Effector memory CD8-positive, alpha-beta T cell (primary cell): ENCODE data around the gene TYW1B.
"Not testable (repeated sequence)": the region's sequence is repeated elsewhere in the genome, so short reads cannot be mapped to it uniquely, and the experiment has no call there.

Source experiments
- ATAC-seq: fragments of 150-1000 bp; cut with Tn5 transposase; replicated peaks from 2 replicates; pipeline ENCODE4 v1.10.0; 2021; ENCODE audit warnings: mild to moderate bottlenecking, moderate library complexity
- DNase-seq, 3 experiments: peaks; one replicate each; pipeline ENCODE4 v3.0.0; 2021
- H3K27ac Mint-ChIP-seq, 2 donors: one replicate each; pipeline ENCODE4 v1.8.0; 2022; ENCODE audit warnings: mild to moderate bottlenecking in 2 of 2, mixed read lengths in 2 of 2, moderate library complexity in 2 of 2
- H3K27me3 Mint-ChIP-seq, 2 donors: one replicate each; pipeline ENCODE4 v1.8.0; 2022; ENCODE audit warnings: mixed read lengths in 2 of 2
- H3K36me3 Mint-ChIP-seq: one replicate; pipeline ENCODE4 v1.8.0; 2022; ENCODE audit warnings: mild to moderate bottlenecking, moderate library complexity, mixed read lengths; ENCODE audit not compliant: insufficient read depth
- H3K4me1 Mint-ChIP-seq, 2 donors: one replicate each; pipeline ENCODE4 v1.8.0; 2022; ENCODE audit warnings: low read depth in 2 of 2, mixed read lengths in 2 of 2
- H3K4me3 Mint-ChIP-seq, 2 donors: one replicate each; pipeline ENCODE4 v1.8.0; 2022; ENCODE audit warnings: mild to moderate bottlenecking in 2 of 2, mixed read lengths in 2 of 2, moderate library complexity in 2 of 2
- H3K9me3 Mint-ChIP-seq, 2 donors: one replicate each; pipeline ENCODE4 v1.8.0; 2022; ENCODE audit warnings: mixed read lengths in 2 of 2

The TYW1B gene

DNA sequence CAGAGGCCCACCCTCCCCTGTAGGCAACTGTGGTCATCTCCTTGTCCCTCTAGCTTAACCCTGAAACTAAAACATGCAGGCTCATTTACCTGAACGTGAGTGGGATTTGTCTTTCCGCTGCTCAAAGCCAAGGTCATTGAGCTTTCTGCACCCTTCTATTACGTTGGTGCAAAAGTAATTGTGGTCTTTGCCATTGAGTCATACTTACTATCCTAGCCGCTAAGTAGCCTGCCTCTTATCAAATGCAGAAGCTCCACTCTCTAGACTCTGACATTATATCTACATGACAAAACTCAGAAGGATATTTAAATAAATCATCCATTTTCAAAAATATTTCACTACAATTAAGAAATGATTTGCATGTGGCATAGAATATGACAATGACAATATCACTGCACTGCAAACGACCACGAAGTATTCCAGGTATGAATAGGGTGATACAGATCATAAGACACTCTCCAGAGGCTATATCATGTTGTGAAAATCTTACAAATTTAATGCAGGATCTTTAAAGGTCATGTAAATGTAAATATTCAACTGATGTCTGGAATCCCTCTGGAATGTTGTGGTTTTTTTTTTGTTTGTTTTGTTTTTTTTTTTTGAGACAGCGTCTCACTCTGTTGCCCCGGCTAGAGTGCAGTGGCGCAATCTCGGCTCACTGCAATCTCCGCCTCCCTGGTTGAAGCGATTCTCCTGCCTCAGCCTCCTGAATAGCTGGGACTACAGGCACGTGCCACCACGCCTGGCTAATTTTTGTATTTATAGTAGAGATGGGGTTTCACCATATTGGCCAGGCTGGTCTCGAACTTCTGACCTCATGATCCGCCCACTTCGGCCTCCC, 223.0 kb downstream of the TYW1B start:
- H3K27me3 Mint-ChIP-seq, H3K9me3 Mint-ChIP-seq, H3K36me3 Mint-ChIP-seq, H3K4me3 Mint-ChIP-seq, H3K4me1 Mint-ChIP-seq, ATAC-seq, DNase-seq, H3K27ac Mint-ChIP-seq: not testable (repeated sequence)

DNA sequence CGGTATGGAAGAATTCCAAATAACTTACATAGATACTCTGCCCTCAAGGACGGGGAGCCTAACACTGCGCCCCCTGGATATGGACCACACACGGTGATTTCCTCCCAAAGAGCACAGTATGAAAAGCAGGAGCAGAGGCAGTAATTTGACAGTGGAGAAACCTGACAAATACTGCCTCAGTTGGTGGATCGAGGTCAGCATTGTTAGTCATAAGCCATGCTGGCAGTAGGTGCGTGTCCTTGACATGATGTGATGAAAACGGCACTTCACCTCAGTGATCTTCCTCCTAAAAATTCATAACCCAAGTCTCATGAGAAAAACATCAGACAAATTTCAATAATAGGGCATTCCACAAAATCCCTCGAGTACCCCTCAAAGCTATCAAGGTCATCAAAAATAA, 224.5 kb downstream of the TYW1B start:
- not testable (repeated sequence) for H3K27ac Mint-ChIP-seq, ATAC-seq, H3K4me1 Mint-ChIP-seq, DNase-seq, H3K9me3 Mint-ChIP-seq, H3K4me3 Mint-ChIP-seq, H3K36me3 Mint-ChIP-seq, H3K27me3 Mint-ChIP-seq

DNA sequence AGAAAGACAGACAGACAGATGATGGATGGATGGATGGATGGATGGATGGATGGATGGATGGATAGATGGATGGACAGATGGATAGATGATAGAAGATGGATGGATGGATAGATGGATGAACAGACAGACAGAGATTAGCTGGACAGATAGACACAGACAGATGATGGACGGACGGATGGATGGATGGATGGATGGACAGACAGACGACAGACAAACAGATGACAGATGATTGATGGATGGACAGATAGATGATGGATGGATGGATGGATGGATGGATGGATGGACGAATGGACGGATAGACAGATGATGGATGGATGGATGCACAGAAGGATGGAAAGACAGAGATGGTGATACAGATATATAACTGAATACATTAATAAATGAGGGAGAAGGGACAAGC, 224.9 kb downstream of the TYW1B start:
- peaks cover 2% of the 10 kb centered on the region for H3K36me3 Mint-ChIP-seq
- H3K4me3 Mint-ChIP-seq: no peak overlapping the region

DNA sequence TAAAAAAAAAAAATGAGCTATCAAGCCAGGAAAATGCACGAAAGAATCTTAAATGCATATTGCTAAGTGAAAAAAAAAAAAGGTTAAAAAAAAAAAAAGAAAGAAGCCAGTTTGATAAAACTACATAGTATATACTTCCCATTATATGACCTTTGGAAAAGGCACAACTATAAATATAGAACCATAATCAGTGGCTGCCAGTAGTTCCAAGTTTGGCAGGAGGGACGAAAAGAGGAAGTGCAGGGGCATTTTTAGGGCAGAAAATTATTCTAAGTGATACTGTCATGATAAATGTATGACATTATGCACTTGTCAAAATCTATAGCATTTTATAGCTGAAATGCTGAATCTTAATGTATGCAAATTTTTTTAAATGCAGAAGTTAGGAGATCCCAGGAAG, 226.3 kb downstream of the TYW1B start:
- H3K36me3 Mint-ChIP-seq, H3K4me1 Mint-ChIP-seq, H3K27me3 Mint-ChIP-seq, H3K9me3 Mint-ChIP-seq, DNase-seq, H3K4me3 Mint-ChIP-seq, H3K27ac Mint-ChIP-seq, ATAC-seq: not testable (repeated sequence)

More for the DNA sequence above, 224.9 kb downstream of the TYW1B start:
- DNase-seq: no peak
- no peaks in the 10 kb centered on the region for H3K27me3 Mint-ChIP-seq
- peaks cover 0 to 7% of the 10 kb centered on the region in 2 donors for H3K9me3 Mint-ChIP-seq
- no peak for ATAC-seq
- peaks cover 0 to 2% of the 10 kb centered on the region in 2 donors for H3K4me1 Mint-ChIP-seq
- no peak overlapping the region for H3K27ac Mint-ChIP-seq

DNA sequence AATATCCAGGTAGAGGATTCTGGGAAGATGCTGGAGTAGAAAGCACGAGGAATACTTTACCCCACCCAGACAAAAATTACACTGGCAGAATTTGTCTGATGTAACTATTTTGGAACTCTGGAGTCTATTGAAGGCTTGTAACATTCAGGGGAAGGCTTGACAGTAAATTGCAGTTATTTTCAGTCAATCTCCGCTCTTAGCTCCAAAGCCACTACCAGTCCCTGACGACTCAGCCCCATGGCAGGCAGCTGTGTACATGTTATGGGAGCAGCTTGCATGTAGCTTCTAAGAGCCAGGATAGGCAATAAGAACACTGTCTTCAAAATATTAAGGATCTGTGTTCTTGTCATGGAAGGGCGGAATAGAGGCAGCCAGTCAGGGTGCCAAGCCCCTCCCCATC, 238.0 kb downstream of the TYW1B start:
- not testable (repeated sequence) for H3K27ac Mint-ChIP-seq, H3K9me3 Mint-ChIP-seq, H3K27me3 Mint-ChIP-seq, H3K4me1 Mint-ChIP-seq, H3K4me3 Mint-ChIP-seq, ATAC-seq, H3K36me3 Mint-ChIP-seq, DNase-seq

DNA sequence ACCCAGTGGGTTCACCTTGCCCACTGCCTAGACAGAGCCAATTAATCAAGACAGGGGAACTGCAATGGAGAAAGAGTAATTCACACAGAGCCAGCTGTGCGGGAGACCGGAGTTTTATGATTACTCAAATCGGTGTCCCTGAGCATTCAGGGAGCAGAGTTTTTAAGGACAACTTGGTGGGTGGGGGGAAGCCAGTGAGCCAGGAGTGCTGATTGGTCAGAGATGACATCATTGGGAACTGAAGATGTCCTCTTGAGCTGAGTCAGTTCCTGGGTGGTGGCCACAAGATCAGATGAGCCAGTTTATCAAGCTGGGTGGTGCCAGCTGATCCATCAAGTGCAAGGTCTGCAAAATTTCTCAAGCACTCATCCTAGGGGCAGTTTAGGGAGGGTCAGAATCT, 240.7 kb downstream of the TYW1B start:
- ATAC-seq, H3K27me3 Mint-ChIP-seq, H3K4me1 Mint-ChIP-seq, H3K36me3 Mint-ChIP-seq, DNase-seq, H3K4me3 Mint-ChIP-seq, H3K27ac Mint-ChIP-seq: not testable (repeated sequence)
- H3K9me3 Mint-ChIP-seq: peaks cover 6 to 14% of the 10 kb centered on the region in 2 donors

DNA sequence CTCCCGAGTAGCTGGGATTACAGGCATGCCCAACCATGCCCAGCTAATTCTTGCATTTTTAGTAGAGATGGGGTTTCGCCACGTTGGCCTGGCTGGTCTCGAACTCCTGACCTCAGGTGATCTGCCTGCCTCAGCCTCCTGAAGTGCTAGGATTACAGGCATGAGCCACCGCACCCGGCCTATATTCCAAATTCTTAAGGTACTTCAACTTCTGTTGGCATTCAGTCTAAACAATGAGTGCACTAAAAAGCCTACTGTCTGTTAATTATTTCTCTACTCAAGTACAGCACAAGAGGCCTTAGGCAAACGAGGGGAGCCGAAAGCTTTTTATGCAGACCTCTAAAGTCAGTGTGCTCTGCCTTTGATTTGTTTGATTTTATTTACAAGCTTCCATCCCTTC, 243.4 kb downstream of the TYW1B start:
- DNase-seq, H3K4me1 Mint-ChIP-seq, H3K9me3 Mint-ChIP-seq, H3K27ac Mint-ChIP-seq, ATAC-seq, H3K27me3 Mint-ChIP-seq, H3K4me3 Mint-ChIP-seq, H3K36me3 Mint-ChIP-seq: not testable (repeated sequence)

DNA sequence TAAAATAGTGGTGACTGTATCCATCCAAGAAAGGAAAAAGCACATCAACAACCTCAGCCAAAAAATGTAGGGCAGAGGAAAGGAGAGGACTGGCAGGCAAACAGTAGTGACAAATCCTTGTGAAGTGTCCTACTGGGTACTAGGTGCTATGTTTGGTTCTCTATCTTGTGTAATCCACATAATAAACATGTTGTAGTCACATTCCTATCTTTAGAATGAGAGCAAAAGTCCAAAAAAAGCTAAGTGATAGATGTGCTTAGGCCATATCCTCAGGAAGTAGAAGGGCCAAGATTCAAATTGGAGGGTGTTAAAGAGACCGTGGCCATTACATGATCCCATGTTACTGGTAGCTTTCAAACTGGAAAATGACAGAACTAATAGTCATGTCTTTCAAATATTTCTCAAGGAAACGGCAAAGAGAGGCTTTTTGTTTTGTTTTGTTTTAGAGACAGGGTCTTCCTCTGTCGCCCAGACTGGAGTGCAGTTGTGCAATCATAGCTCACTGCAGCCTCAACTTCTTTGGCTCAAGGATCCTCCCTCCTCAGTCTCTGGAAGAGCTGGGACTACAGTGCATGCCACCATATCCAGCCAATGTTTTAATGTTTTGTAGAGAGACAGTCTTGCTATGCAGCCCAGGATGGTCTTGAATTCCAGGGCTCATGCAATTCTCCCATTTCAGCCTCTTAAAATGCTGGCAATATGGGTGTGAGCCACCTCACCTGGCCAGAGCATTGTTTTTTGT, 244.2 kb downstream of the TYW1B start:
- DNase-seq, H3K4me3 Mint-ChIP-seq, H3K27ac Mint-ChIP-seq, H3K9me3 Mint-ChIP-seq, H3K27me3 Mint-ChIP-seq, H3K36me3 Mint-ChIP-seq, H3K4me1 Mint-ChIP-seq, ATAC-seq: not testable (repeated sequence)

DNA sequence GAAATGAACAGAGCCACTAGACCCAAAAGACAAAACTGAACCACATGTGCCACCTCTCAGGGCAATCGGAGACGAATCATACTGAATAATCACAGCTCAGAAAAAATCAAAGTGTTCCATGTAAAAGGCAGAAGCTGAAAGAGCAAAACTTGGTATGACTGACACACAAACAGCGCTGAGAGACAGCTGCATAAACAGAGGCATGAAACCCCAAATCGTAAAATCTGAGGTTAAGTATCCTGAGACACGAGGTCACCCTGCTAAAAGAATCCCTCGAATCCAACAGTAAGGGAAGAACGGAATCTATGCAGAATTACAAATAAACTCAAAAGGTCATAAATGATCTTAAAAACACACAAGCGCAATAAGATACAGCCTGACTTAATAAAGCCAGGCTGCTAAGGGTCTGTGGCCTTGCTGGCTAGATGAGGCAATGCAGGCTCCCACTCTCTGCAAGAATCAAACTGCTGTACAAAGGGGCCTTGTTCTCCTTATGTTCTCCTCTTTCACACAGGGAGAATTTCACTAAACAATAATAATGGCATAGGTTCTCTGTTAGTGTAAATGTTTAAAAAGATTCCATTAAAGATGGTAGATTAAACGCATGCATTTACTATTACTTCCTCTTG, 247.7 kb downstream of the TYW1B start:
- H3K9me3 Mint-ChIP-seq, H3K4me1 Mint-ChIP-seq, DNase-seq, H3K36me3 Mint-ChIP-seq, H3K27me3 Mint-ChIP-seq, ATAC-seq, H3K27ac Mint-ChIP-seq, H3K4me3 Mint-ChIP-seq: not testable (repeated sequence)

DNA sequence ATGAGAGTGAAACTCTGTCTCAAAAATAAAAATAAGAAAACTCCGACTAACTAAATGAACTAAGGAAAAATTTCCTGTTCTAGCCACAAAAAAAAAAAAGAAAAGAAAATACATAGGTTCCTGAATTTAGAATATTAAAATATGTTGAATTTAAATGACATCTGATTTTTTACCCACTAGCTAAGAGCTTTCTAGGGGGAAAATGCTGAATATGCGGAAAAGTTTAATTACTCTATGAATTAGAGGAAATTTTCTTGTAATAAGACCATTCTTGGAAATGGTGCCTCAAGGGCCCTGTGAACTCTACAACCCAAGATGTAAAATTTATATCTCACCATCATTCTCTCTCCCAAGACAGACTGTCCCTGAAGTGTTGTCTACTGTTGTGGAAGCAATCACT, 250.9 kb downstream of the TYW1B start:
- H3K9me3 Mint-ChIP-seq: no peaks in the 10 kb centered on the region
- DNase-seq: no peak
- H3K4me1 Mint-ChIP-seq: no peaks in the 10 kb centered on the region
- no peak overlapping the region for H3K4me3 Mint-ChIP-seq
- H3K27me3 Mint-ChIP-seq: no peaks in the 10 kb centered on the region
- no peak overlapping the region for H3K27ac Mint-ChIP-seq
- H3K36me3 Mint-ChIP-seq: peaks cover 11% of the 10 kb centered on the region
- ATAC-seq: no peak

DNA sequence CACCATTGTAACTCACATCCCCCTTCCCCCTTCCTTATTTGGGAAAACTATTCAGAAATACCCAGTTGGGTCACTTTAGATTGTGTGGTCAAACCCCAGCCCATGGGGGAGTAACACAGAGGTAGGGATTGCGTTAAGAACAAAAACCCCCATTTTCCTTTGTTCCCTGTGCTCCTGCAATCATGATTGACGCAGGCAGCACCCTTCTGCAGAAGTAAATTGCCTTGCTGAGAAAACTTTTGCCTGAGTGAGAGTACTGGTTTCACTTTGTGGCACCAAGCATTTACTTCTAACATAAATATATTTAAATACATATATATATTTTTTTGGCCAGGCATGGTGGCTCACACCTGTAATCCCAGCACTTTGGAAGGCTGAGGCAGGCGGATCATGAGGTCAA, 266.0 kb downstream of the TYW1B start:
- H3K4me1 Mint-ChIP-seq: not testable (repeated sequence)

DNA sequence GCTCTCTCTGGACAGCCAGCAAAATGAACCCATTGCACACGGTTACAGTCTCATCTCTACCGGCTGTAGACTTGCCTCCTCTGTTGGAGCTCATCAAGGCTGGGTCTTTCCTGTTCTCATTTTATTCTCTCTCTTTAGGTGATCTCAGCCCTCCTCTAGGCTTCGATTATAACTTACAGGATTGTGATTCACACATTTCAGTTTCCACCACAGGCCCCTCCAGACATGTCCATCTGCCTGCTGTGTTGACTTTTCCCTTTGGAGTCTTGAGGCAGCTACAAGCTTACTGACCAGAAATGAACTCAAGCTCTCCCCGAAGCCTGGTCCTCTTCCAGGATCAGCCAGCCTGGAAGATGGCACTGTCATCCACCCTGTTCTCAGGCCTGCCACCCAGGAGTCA, 268.5 kb downstream of the TYW1B start:
- H3K27me3 Mint-ChIP-seq, H3K4me1 Mint-ChIP-seq, ATAC-seq, DNase-seq, H3K36me3 Mint-ChIP-seq, H3K4me3 Mint-ChIP-seq, H3K27ac Mint-ChIP-seq, H3K9me3 Mint-ChIP-seq: not testable (repeated sequence)

More for the DNA sequence above, 266.0 kb downstream of the TYW1B start:
- not testable (repeated sequence) for H3K4me3 Mint-ChIP-seq, DNase-seq, H3K27ac Mint-ChIP-seq, ATAC-seq, H3K36me3 Mint-ChIP-seq, H3K27me3 Mint-ChIP-seq
- H3K9me3 Mint-ChIP-seq: peaks cover 9 to 10% of the 10 kb centered on the region in 2 donors

DNA sequence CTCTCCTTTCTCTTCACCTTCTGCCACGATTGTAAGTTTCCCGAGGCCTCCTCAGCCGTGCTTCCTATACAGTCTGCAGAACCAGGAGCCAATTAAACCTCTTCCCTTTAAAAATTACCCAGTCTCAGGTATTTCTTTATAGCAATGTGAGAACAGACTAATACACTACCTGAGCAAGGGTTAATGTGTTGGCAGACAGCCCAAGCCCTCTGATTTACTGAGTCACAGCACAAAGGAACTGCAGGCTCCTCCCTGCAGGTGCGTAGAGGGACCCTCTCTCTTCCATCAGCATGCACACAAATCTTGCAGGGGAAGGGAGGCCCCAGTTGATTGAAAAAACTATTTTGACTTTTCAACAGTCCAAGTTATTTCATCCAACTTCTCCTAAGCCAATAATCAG, 271.3 kb downstream of the TYW1B start:
- not testable (repeated sequence) for H3K36me3 Mint-ChIP-seq, H3K4me1 Mint-ChIP-seq, H3K27me3 Mint-ChIP-seq, H3K9me3 Mint-ChIP-seq, DNase-seq, H3K27ac Mint-ChIP-seq, H3K4me3 Mint-ChIP-seq, ATAC-seq

DNA sequence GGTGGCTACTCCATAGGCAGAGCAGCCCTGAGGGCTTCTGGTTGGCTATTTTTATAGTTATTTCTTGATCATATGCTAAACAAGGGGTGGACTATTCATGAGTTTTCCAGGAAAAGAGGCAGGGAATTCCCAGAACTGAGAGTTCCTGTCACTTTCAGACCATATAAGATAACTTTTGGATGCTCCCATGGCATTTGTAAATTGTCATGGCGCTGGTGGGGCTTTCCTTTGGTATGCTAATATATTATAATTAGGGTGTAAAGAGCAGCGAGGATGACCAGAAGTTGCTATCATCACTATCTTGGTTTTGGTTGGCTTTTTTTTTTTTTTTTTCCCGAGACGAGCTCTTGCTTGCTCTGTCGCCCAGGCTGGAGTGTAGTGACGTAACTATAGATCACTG, 272.8 kb downstream of the TYW1B start:
- H3K4me1 Mint-ChIP-seq, DNase-seq, H3K36me3 Mint-ChIP-seq, H3K9me3 Mint-ChIP-seq, H3K4me3 Mint-ChIP-seq, H3K27me3 Mint-ChIP-seq, ATAC-seq, H3K27ac Mint-ChIP-seq: not testable (repeated sequence)
